Measurements from ENCODE around the gene NOS3. TPM values are rescaled to one million over a fixed set of nuclear protein-coding genes. Genes with fewer than 3 reads are reported as not detected.

NOS3 gene
- total and polyA plus RNA-seq, 2 of the 13 experiments (the other 11 are each of a cell fraction or from before 2014, with no cell fraction given), result 3.7 to 7.5 TPM

GRCh38 chr7:150945171-150945852 is 45.5 kb upstream of the NOS3 start:
- ChIA-PET CTCF (ENCODE audit: low intra/inter-chr PET ratio, low total read pairs) (no interaction called here), POLR2A (no interaction called here)
- H3K79me2 ChIP-seq (ENCODE audit: insufficient read depth, low read length), result no peaks in the 10 kb centered on the region
- no peaks in the 10 kb centered on the region for H4K20me1 ChIP-seq (ENCODE audit: insufficient read depth, low read length)
- intact Hi-C loops (cut with micrococcal nuclease; ENCODE audit: unreplicated experiment) (no loop called here), in situ Hi-C loops (cut with HindIII; ENCODE audit: extremely low pct_ligation_motif_present, low pct_unique_long_range_greater_than_20kb) (no loop called here)
- WGBS (ENCODE audit: low lambda C conversion rate), result 21% methylated on average over 13 of the region's 19 CpGs
- no peaks in the 10 kb centered on the region for H3K36me3 ChIP-seq (replicated peaks in 1 of 2; ENCODE audit: control insufficient read depth in 1 of 2, insufficient read depth in 2 of 2, low read length in 2 of 2)
- FAIRE-seq (no peak), DNase-seq (ENCODE audit: low spot score) (no peak), ATAC-seq (no peak)
- no peak overlapping the region for H3K27ac ChIP-seq (ENCODE audit: extremely low read length, insufficient read depth, low read length)
- no peaks in the 10 kb centered on the region for H3K4me1 ChIP-seq (ENCODE audit: insufficient read depth, low read length)
- no peak overlapping the region for H3K9ac ChIP-seq (ENCODE audit: insufficient read depth, low read depth, low read length)
- H3K4me3 ChIP-seq (replicated peaks in 1 of 3; ENCODE audit: insufficient read depth in 1 of 3, low read depth in 2 of 3, low read length in 3 of 3), result no peak overlapping the region
- no peak overlapping the region for H2AFZ ChIP-seq (ENCODE audit: low read length)
- no peaks in the 10 kb centered on the region for H3K9me3 ChIP-seq (ENCODE audit: low read length)
- TF ChIP-seq TP53 (CRISPR knock-in tag; conservative IDR thresholded peaks at IDR 0.05), result no peak
- peaks cover 11 to 69% of the 10 kb centered on the region in 2 experiments for H3K27me3 ChIP-seq (ENCODE audit: control insufficient read depth in 1 of 2, insufficient read depth in 2 of 2, low read length in 2 of 2)
- H3K4me2 ChIP-seq (ENCODE audit: low read depth, low read length), result 0 out of 2 replicates have a peak overlapping the region, but pooled peaks have one; percentile 7
- BruUV-seq (replicated peaks), result no TSS peak

GRCh38 chr7:150945853-150946420 is 44.9 kb upstream of the NOS3 start:
- intact Hi-C loops (cut with micrococcal nuclease; ENCODE audit: unreplicated experiment) (no loop called here), in situ Hi-C loops (cut with HindIII; ENCODE audit: extremely low pct_ligation_motif_present, low pct_unique_long_range_greater_than_20kb) (no loop called here)
- H3K36me3 ChIP-seq (replicated peaks in 1 of 2; ENCODE audit: control insufficient read depth in 1 of 2, insufficient read depth in 2 of 2, low read length in 2 of 2), result no peaks in the 10 kb centered on the region
- ATAC-seq, result no peak; the same call in 2 of the 3 replicates
- no peaks in the 10 kb centered on the region for H4K20me1 ChIP-seq (ENCODE audit: insufficient read depth, low read length)
- no peak overlapping the region for H2AFZ ChIP-seq (ENCODE audit: low read length)
- no peak overlapping the region for H3K9ac ChIP-seq (ENCODE audit: insufficient read depth, low read depth, low read length)
- ChIA-PET CTCF (ENCODE audit: low intra/inter-chr PET ratio, low total read pairs) (no interaction called here), POLR2A (no interaction called here)
- H3K27me3 ChIP-seq (ENCODE audit: control insufficient read depth in 1 of 2, insufficient read depth in 2 of 2, low read length in 2 of 2), result peaks cover 13 to 64% of the 10 kb centered on the region in 2 experiments
- no peak for FAIRE-seq
- H3K4me1 ChIP-seq (ENCODE audit: insufficient read depth, low read length), result no peaks in the 10 kb centered on the region
- no peak overlapping the region for H3K4me3 ChIP-seq (replicated peaks in 1 of 3; ENCODE audit: insufficient read depth in 1 of 3, low read depth in 2 of 3, low read length in 3 of 3)
- H3K9me3 ChIP-seq (ENCODE audit: low read length), result no peaks in the 10 kb centered on the region
- H3K27ac ChIP-seq (ENCODE audit: extremely low read length, insufficient read depth, low read length), result no peak overlapping the region
- TF ChIP-seq ZBTB33 (CRISPR knock-in tag; IDR thresholded peaks at IDR 0.05) (peak; percentile 80), JARID2 (CRISPR knock-in tag; IDR thresholded peaks at IDR 0.05; ENCODE audit: insufficient replicate concordance) (no peak), MEIS2 (CRISPR knock-in tag; IDR thresholded peaks at IDR 0.05) (no peak), CAMTA2 (CRISPR knock-in tag; IDR thresholded peaks at IDR 0.05; ENCODE audit: borderline replicate concordance) (no peak)
- TF ChIP-seq, protein P1, sequence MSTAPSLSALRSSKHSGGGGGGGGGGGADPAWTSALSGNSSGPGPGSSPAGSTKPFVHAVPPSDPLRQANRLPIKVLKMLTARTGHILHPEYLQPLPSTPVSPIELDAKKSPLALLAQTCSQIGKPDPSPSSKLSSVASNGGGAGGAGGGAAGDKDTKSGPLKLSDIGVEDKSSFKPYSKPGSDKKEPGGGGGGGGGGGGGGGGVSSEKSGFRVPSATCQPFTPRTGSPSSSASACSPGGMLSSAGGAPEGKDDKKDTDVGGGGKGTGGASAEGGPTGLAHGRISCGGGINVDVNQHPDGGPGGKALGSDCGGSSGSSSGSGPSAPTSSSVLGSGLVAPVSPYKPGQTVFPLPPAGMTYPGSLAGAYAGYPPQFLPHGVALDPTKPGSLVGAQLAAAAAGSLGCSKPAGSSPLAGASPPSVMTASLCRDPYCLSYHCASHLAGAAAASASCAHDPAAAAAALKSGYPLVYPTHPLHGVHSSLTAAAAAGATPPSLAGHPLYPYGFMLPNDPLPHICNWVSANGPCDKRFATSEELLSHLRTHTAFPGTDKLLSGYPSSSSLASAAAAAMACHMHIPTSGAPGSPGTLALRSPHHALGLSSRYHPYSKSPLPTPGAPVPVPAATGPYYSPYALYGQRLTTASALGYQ (CRISPR knock-in tag; IDR thresholded peaks at IDR 0.05), result no peak
- DNase-seq (ENCODE audit: low spot score), result no peak
- H3K79me2 ChIP-seq (ENCODE audit: insufficient read depth, low read length), result no peaks in the 10 kb centered on the region
- BruUV-seq (replicated peaks), result no TSS peak
- 72% methylated on average over 16 of the region's 17 CpGs for WGBS (ENCODE audit: low lambda C conversion rate)
- H3K4me2 ChIP-seq (ENCODE audit: low read depth, low read length), result no peak overlapping the region
